Astrocyte of the spinal cord (primary cell): Measurements from ENCODE around the gene PHYHD1.
"Not testable (repeated sequence)": the region's sequence is repeated elsewhere in the genome, so short reads cannot be mapped to it uniquely, and the experiment has no call there.

Source experiments
- DNase-seq: peaks from one replicate; pipeline ENCODE4 v3.0.0; 2011; ENCODE audit warnings: low read depth, low spot score
- H3K4me3 ChIP-seq: 2 replicates; pipeline ENCODE4 v1.5.1; 2011; ENCODE audit warnings: low read depth, mild to moderate bottlenecking, low read length, moderate library complexity
- in situ Hi-C: cut with HindIII; loops from 2 replicates; pipeline ENCODE4 v1.10.0; 2017; ENCODE audit warnings: low sequenced_read_pairs
- TF ChIP-seq, protein P1 (sequence below): IDR thresholded peaks from 2 replicates; pipeline ENCODE4 v1.5.1; 2012; ENCODE audit warnings: low read depth, mild to moderate bottlenecking, low read length, inconsistent platforms

PHYHD1 gene

DNA sequence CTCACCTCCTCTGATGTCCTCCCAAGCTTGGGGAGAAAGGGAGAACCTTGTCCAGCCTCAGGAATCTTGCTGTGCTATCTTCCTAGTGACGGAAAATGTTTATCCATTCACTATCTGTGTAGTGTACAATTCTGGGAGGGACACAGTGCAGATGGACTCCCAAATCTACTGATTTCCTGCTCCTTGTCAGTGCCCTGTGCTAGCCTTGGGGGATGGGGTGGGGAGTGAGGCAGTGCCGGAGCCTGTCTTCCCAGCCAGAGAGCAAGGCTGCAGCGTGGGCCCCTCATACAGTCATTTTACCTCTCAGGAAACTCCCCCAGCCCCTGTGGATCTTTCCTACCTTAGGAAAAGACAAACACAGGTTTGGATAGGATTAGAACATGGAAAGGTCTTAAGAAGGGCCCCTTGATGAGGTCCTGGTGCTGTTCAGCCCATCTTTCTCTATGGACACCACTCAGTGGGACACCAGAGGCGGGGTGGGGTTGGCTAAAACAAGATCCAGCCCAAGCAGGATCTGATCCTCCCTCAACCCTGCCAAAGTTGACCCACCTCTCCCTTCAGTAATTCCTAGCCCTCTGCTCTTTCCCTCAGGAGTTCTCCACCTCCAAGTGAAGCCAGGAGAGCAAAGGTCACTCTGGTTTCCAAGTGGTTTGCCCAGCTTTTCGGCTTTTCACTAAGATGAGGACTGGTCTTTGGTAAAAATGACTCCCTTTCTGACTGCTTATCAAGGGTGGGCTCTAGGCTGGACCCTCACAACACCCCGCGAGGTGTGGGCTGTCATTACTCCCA is 23.2 kb downstream of the PHYHD1 start:
- no peak overlapping the region for H3K4me3 ChIP-seq
- TF ChIP-seq, protein P1, sequence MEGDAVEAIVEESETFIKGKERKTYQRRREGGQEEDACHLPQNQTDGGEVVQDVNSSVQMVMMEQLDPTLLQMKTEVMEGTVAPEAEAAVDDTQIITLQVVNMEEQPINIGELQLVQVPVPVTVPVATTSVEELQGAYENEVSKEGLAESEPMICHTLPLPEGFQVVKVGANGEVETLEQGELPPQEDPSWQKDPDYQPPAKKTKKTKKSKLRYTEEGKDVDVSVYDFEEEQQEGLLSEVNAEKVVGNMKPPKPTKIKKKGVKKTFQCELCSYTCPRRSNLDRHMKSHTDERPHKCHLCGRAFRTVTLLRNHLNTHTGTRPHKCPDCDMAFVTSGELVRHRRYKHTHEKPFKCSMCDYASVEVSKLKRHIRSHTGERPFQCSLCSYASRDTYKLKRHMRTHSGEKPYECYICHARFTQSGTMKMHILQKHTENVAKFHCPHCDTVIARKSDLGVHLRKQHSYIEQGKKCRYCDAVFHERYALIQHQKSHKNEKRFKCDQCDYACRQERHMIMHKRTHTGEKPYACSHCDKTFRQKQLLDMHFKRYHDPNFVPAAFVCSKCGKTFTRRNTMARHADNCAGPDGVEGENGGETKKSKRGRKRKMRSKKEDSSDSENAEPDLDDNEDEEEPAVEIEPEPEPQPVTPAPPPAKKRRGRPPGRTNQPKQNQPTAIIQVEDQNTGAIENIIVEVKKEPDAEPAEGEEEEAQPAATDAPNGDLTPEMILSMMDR: no peak
- DNase-seq: no peak
- in situ Hi-C loops: no loop called here

- DNase-seq, H3K4me3 ChIP-seq, in situ Hi-C loops: not testable (repeated sequence)
These were observed 24.2 kb downstream of the PHYHD1 start for GRCh38 chr9:128944966-128945365.

- H3K4me3 ChIP-seq: no peak overlapping the region
- in situ Hi-C loops: no loop called here
- no peak for DNase-seq
- TF ChIP-seq, protein P1: no peak
These were observed 25.2 kb downstream of the PHYHD1 start for GRCh38 chr9:128945798-128946501.

DNA sequence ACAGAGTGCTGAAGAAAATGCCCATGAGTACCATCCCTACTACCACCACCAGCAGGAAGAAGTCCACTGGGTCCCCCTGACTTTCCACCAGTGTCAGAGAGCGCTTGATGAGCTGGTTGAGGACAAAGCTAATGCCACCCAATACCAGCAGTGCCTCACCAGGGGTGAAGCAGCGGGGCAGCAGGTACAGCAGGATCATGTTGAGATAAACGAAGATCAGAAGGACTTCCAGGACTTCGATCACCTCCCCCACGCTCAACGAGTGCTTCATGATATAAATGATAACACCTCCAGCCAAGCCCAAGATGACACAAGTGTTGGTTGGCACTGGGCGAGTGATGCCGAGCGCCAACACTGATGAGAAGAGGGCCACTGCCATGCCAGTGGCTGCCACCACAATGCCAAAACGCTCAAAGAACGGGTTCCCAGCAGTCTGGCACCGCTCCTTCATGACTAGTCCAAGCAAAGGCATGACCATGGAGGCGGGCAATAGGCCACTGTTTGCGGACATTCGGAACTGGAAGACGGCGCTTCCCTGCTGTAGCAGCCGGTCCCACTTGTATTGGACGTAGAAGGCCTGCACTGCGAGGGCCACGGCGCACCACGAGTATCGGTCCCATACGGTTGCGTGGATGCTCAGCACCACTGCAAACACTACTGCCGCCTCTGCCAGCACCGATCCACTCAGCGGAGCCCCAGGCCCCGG is 25.9 kb downstream of the PHYHD1 start:
- peak overlapping the region; percentile 96 for H3K4me3 ChIP-seq
- DNase-seq: peak; percentile 35
- in situ Hi-C loops: no loop called here
- TF ChIP-seq, protein P1: no peak

GRCh38 chr9:128947277-128947526 is 26.4 kb downstream of the PHYHD1 start:
- TF ChIP-seq, protein P1: no peak
- DNase-seq: no peak
- in situ Hi-C loops: no loop called here
- H3K4me3 ChIP-seq: peak overlapping the region; percentile 96

DNA sequence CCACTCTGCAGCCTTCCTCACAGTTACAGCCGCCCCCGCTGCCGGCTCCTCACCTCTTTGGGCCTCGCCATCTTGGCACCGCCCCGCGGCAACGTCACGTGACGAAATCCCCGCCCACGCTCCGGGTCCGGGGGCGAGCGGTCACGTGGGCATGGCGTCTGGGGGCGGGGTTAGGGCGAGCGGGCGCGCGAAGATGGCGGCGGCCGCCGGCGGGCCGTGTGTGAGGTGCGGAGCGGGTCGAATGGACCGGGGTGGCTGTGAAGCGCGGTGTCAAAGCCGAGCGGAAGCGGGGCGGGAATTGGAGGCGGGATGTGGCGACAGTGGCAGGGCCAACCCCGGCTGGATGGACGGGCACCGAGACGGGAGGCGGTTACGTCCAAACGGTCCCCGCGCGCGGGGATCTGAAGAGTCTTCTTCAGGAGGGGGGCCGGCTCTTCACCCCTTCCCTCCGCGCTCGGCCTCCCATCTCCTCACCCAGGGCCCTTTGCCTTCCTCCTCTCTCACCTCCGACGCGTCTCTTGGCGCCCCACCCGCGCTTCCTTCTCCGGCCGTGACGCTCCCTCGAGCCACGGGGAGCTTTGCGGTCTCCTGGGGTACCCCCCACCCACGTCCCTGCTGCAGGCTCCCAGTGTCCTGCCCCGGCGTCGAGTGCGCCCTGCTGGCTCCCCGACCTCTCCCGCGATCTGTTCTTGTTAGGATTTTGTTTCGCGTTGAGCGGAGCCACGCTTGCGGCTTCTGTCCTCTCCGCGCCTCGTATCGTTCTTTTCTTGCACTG is 26.9 kb downstream of the PHYHD1 start, which contains the start of the genes DOLK and NUP188:
DOLK (minus strand) TSS at position 77 of the 775 bp plus-strand sequence. CDS start 300 bp downstream, outside the sequence.
NUP188 (plus strand) TSS at position 173 of the 775 bp plus-strand sequence; CDS start at position 194, 21 bp downstream.
- in situ Hi-C loops: no loop called here
- peak; percentile 89 for DNase-seq
- peak within 1 kb of the TSS; percentile 96 for H3K4me3 ChIP-seq
- TF ChIP-seq, protein P1: no peak

DNA sequence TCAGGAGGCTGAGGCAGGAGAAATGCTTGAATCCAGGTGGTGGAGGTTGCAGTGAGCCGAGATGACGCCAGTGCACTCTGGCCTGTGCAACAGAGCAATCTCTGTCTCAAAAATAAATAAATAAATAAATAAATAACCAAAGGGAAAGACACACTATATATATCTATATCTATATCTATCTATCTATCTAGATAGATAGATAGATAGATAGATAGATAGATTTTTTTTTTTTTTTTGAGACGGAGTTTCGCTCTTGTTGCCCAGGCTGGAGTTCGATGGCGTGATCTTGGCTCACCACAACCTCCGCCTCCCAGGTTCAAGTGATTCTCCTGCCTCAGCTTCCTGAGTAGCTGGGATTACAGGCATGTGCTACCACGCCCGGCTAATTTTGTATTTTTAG is 40.6 kb downstream of the PHYHD1 start:
- H3K4me3 ChIP-seq, in situ Hi-C loops, DNase-seq: not testable (repeated sequence)
